Trophoblast cell (in vitro differentiated cells and primary cell): Measurements from ENCODE around the gene SLC25A25.
A peak's percentile ranks its signal among the peaks of the same experiment; 100 is the strongest.

Experiments
- DNase-seq, 2 donors: peaks; one replicate each; pipeline ENCODE4 v3.0.0-alpha.2; 2016
- H2AFZ ChIP-seq: 2 replicates; pipeline ENCODE4 v1.6.1; 2013; ENCODE audit warnings: low read length, moderate library complexity, mild to moderate bottlenecking; ENCODE audit not compliant: insufficient read depth, poor library complexity
- H2AK5ac ChIP-seq: 2 replicates; pipeline ENCODE4 v1.6.1; 2013; ENCODE audit warnings: mild to moderate bottlenecking, low read length
- H2BK120ac ChIP-seq: 2 replicates; pipeline ENCODE4 v1.6.1; 2013; ENCODE audit warnings: low read length, mild to moderate bottlenecking, moderate library complexity; ENCODE audit not compliant: insufficient read depth, poor library complexity
- H2BK12ac ChIP-seq: 2 replicates; pipeline ENCODE4 v1.6.1; 2013; ENCODE audit warnings: mild to moderate bottlenecking, low read length, moderate library complexity
- H2BK5ac ChIP-seq: 2 replicates; pipeline ENCODE4 v1.6.1; 2013; ENCODE audit warnings: low read length, low read depth, moderate library complexity, mild to moderate bottlenecking; ENCODE audit not compliant: poor library complexity
- H3K14ac ChIP-seq: 2 replicates; pipeline ENCODE4 v1.6.1; 2013; ENCODE audit warnings: mild to moderate bottlenecking, low read length
- H3K18ac ChIP-seq: 2 replicates; pipeline ENCODE4 v1.6.1; 2013; ENCODE audit warnings: mild to moderate bottlenecking, low read length
- H3K23ac ChIP-seq: 2 replicates; pipeline ENCODE4 v1.6.1; 2013; ENCODE audit warnings: low read length
- H3K27ac ChIP-seq: 2 replicates; pipeline ENCODE4 v1.5.1; 2013; ENCODE audit warnings: low read depth, mild to moderate bottlenecking, inconsistent platforms, low read length, moderate library complexity
- H3K27me3 ChIP-seq: 2 replicates; pipeline ENCODE4 v1.6.1; 2013; ENCODE audit warnings: inconsistent platforms, mild to moderate bottlenecking, low read length, moderate library complexity; ENCODE audit not compliant: insufficient read depth
- H3K36me3 ChIP-seq, 2 experiments: 1 replicate in 1 of 2; 2 replicates in 1 of 2; pipeline ENCODE4 v1.6.1; 2013; ENCODE audit warnings: low read length in 2 of 2, mild to moderate bottlenecking in 2 of 2, moderate library complexity in 1 of 2; ENCODE audit not compliant: insufficient read depth in 2 of 2, control insufficient read depth in 1 of 2
- H3K4ac ChIP-seq: 2 replicates; pipeline ENCODE4 v1.6.1; 2013; ENCODE audit warnings: low read depth, mild to moderate bottlenecking, low read length, moderate library complexity
- H3K4me1 ChIP-seq, 2 experiments: 1 replicate in 1 of 2; 2 replicates in 1 of 2; pipeline ENCODE4 v1.6.1; 2013; ENCODE audit warnings: low read length in 2 of 2, mild to moderate bottlenecking in 2 of 2, moderate library complexity in 1 of 2; ENCODE audit not compliant: insufficient read depth in 2 of 2, control insufficient read depth in 1 of 2
- H3K4me2 ChIP-seq: 2 replicates; pipeline ENCODE4 v1.6.1; 2013; ENCODE audit warnings: inconsistent platforms, mild to moderate bottlenecking, low read length, moderate library complexity
- H3K4me3 ChIP-seq: 2 replicates; pipeline ENCODE4 v1.5.1; 2013; ENCODE audit warnings: mild to moderate bottlenecking, low read depth, low read length, inconsistent platforms
- H3K79me1 ChIP-seq: one replicate; pipeline ENCODE4 v1.6.1; 2013; ENCODE audit warnings: low read length
- H3K79me2 ChIP-seq: 2 replicates; pipeline ENCODE4 v1.6.1; 2013; ENCODE audit warnings: low read length, mild to moderate bottlenecking; ENCODE audit not compliant: control insufficient read depth, insufficient read depth, poor library complexity
- H3K9ac ChIP-seq: 2 replicates; pipeline ENCODE4 v1.6.1; 2013; ENCODE audit warnings: mild to moderate bottlenecking, low read length
- H3K9me3 ChIP-seq: 2 replicates; pipeline ENCODE4 v1.6.1; 2013; ENCODE audit warnings: low read depth, mild to moderate bottlenecking, control low read depth, inconsistent platforms, low read length; ENCODE audit not compliant: insufficient read depth
- H4K12ac ChIP-seq: 2 replicates; pipeline ENCODE4 v1.6.1; 2013; ENCODE audit warnings: low read depth, mild to moderate bottlenecking, low read length, moderate library complexity
- H4K8ac ChIP-seq: 2 replicates; pipeline ENCODE4 v1.6.1; 2013; ENCODE audit warnings: low read depth, mild to moderate bottlenecking, low read length, moderate library complexity
- H4K91ac ChIP-seq: one replicate; pipeline ENCODE4 v1.6.1; 2013; ENCODE audit warnings: low read depth, mild to moderate bottlenecking, low read length, moderate library complexity
- WGBS: extraction: QIAGEN DNeasy Blood & Tissue Kit; methylation state at CpG from one replicate; pipeline ENCODE4 v1.1.7; 2013; ENCODE audit warnings: missing lambda C conversion rate; ENCODE audit not compliant: insufficient read length, insufficient coverage; ENCODE audit errors: extremely low coverage; 5-methylcytosine and 5-hydroxymethylcytosine counted together

Gene SLC25A25

DNA sequence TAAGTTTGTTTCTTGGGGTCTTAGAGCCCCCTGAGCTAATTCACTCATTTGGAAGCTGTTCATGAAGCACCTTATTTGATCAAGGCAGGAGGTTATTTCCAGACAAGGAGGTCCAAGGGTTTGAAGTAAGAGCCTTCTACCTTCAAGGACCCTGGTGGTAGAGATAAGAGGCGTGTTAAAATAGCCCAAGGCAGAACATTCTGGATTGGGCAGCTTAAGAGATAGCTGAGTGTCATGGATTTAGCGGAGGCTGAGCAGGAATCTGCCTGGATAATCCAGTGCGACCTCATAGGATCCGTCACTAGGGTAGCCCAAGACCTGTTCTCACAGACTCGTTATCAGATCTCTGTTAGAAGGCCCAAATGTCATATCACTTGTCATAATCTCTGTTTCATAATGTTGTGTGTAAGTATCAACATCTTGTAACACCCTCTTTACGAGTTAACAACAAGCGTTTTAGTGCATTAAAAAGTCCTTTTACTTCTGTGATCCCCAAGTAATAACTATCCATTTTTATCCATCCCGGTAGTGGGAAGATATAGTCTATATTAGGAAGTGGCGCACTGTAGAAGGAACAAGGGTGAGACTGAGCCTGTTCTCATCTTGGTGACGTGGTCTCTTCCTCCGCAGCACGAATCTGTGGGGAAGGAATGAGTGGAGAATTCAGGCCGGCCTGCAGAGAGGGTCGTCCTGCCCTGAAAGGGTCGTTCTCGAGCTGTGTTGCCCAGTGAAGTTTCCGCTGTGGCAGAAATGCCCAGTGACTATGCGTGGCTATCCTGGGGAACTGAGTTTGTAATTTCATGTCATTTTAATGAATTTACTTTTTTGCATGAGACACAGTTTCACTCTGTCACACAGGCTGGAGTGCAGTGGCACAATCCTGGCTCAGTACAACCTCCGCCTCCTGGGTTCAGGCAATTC is 28.8 kb downstream of the SLC25A25 start:
- Histone ChIP-seq H2BK5ac (peak overlapping the region; percentile 14), H3K79me2 (peaks cover 12% of the 10 kb centered on the region), H3K18ac (peak overlapping the region; percentile 57), H4K8ac (no peak overlapping the region), H2AK5ac (peak overlapping the region; percentile 74), H3K4me3 (no peak overlapping the region), H3K14ac (no peak overlapping the region), H3K4ac (no peak overlapping the region), H4K91ac (no peak overlapping the region), H3K27me3 (no peaks in the 10 kb centered on the region), H4K12ac (no peak overlapping the region), H3K79me1 (peaks cover 23% of the 10 kb centered on the region), H3K36me3 (peaks cover 8 to 9% of the 10 kb centered on the region in 2 experiments), H2AFZ (no peak overlapping the region), H3K4me1 (peaks cover 33 to 37% of the 10 kb centered on the region in 2 experiments), H3K27ac (no peak overlapping the region), H3K9ac (no peak overlapping the region), H3K9me3 (no peaks in the 10 kb centered on the region), H2BK12ac (peak overlapping the region; percentile 71), H2BK120ac (no peak overlapping the region), H3K23ac (no peak overlapping the region), H3K4me2 (no peak overlapping the region)
- DNase-seq = peak; percentile 81 to 94
- WGBS = no CpG with 5 or more reads among the region's 19 CpGs

DNA sequence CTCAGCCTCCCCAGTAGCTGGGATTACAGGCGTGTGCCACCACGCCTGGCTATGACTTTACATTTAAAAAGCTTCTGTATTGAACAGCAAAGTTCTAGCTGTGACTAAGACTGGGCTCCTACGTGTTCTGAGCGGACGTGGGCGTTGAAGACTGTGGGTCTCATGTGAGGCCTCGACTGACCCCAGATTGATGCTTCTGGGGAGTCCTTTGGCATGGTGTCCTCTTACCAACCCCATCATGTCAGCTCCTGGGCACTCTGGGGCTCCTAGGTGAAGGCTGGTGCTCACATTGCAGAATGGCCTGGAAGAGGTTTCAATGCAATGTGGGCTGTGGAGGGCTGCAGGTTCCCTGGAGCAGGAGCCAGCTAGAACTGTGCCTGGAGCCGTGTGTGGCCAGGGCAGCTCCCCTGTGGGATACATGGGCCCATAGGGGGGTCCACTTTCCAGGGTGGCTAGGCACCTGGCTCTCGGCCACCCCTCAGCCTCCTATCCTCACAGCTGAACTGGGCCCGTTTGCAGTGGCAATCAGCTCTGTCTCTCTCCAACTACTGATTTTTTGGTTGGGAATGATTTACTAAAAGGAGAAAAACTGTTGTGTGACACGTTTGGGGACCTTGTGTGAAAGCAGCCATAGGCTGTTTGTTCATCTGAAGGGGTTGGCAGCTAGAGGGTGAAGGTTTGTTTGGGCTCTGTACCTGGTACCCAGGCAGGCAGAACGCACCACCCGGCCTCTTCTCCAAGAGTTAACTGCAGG is 29.7 kb downstream of the SLC25A25 start:
- peak in 1 of 2 donors; percentile 26 for DNase-seq
- Histone ChIP-seq H2AFZ (no peak overlapping the region), H3K9me3 (no peaks in the 10 kb centered on the region), H3K27me3 (no peaks in the 10 kb centered on the region), H2BK5ac (peak overlapping the region; percentile 77), H2BK120ac (peak overlapping the region; percentile 86), H2BK12ac (peak overlapping the region; percentile 95), H3K4me3 (no peak overlapping the region), H3K14ac (peak overlapping the region; percentile 92), H3K27ac (peak overlapping the region; percentile 99), H4K12ac (peak overlapping the region; percentile 35), H3K4me2 (peak overlapping the region; percentile 80), H3K79me2 (peaks cover 12% of the 10 kb centered on the region), H3K4me1 (peaks cover 33 to 37% of the 10 kb centered on the region in 2 experiments), H3K23ac (no peak overlapping the region), H3K9ac (peak overlapping the region; percentile 38), H3K79me1 (peaks cover 23% of the 10 kb centered on the region), H2AK5ac (peak overlapping the region; percentile 74), H4K91ac (peak overlapping the region; percentile 95), H3K36me3 (peaks cover 16 to 18% of the 10 kb centered on the region in 2 experiments), H3K4ac (peak overlapping the region; percentile 23), H4K8ac (peak overlapping the region; percentile 74), H3K18ac (peak overlapping the region; percentile 13)
- WGBS = no CpG with 5 or more reads among the region's 13 CpGs

DNA sequence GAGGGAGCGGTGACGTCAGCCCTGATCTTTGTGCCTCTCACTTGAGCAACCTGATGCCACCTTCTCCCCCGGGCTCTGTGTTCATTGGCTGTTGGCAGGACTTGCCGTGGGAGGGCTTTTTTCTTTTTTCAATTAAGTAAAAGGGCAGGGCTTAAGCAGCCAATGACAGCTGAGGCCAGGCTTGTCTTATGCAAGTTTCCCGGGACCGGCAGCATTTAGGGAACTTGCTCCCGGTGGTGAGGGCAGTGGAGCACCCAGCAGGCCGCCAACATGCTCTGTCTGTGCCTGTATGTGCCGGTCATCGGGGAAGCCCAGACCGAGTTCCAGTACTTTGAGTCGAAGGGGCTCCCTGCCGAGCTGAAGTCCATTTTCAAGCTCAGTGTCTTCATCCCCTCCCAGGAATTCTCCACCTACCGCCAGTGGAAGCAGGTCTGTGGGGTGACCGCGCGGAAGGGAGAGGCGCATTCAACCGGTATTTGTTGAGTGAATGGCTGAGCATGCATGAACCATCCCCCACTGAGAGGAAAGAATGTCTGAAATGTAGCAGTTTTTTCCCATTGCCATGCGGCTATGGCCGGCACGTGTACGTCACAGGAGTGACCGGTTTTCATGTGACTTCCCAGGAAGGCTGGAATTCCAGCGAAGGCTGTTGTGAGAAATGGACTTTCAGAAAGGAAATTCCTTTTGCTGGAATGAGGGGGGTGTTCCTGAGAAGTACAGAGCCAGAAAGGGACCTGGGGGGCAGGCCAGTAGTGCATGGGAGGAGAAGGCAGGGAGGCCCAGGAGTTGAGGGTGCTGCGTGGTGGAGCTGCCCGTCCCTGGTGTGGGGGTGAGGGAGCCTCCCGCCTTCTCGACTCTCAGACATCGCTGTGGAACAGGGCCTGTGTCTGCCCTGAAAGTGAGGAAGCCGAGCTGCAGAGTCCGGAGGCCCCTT is 30.5 kb downstream of the SLC25A25 start:
- H4K8ac ChIP-seq = peak overlapping the region; percentile 72
- H4K91ac ChIP-seq = peak overlapping the region; percentile 95
- H3K14ac ChIP-seq = peak overlapping the region; percentile 91
- peak overlapping the region; percentile 88 for H3K18ac ChIP-seq
- no peaks in the 10 kb centered on the region for H3K9me3 ChIP-seq
- H3K79me2 ChIP-seq = peaks cover 12% of the 10 kb centered on the region
- H3K36me3 ChIP-seq = peaks cover 25 to 26% of the 10 kb centered on the region in 2 experiments
- no peak overlapping the region for H3K23ac ChIP-seq
- H3K4me3 ChIP-seq = peak overlapping the region; percentile 69
- H2BK12ac ChIP-seq = peak overlapping the region; percentile 82
- H3K27me3 ChIP-seq = no peaks in the 10 kb centered on the region
- DNase-seq = peak; percentile 98 to 99
- peak overlapping the region; percentile 61 for H2AFZ ChIP-seq
- H2AK5ac ChIP-seq = peak overlapping the region; percentile 91
- H3K9ac ChIP-seq = peak overlapping the region; percentile 75
- no CpG with 5 or more reads among the region's 32 CpGs for WGBS
- peak overlapping the region; percentile 80 for H3K4me2 ChIP-seq
- H3K4ac ChIP-seq = peak overlapping the region; percentile 47
- H2BK5ac ChIP-seq = peak overlapping the region; percentile 86
- peak overlapping the region; percentile 99 for H3K27ac ChIP-seq
- peaks cover 34 to 37% of the 10 kb centered on the region in 2 experiments for H3K4me1 ChIP-seq
- peak overlapping the region; percentile 94 for H2BK120ac ChIP-seq
- peak overlapping the region; percentile 79 for H4K12ac ChIP-seq
- peaks cover 23% of the 10 kb centered on the region for H3K79me1 ChIP-seq
